TTC549 (cell line): ENCODE data around the gene HERC4.

ENCODE experiments used
- FAIRE-seq: peaks from 2 replicates; lab custom pipeline; 2012; peaks lifted over from hg19 to GRCh38; lab: Jason Lieb, UNC

Gene HERC4

GRCh38 chr10:68074775-68075549, at the start of gene HERC4:
Gene HERC4 (minus strand): TSS chr10:68075283. CDS start chr10:68073108, 2,175 bp downstream.
- FAIRE-seq: no peak

- no peak for FAIRE-seq
Measured at GRCh38 chr10:68124718-68125117, 49.6 kb upstream of the HERC4 start.

- FAIRE-seq: no peak
Measured at GRCh38 chr10:68121852-68122251, 46.8 kb upstream of the HERC4 start.

- no peak for FAIRE-seq
Measured at GRCh38 chr10:68121020-68121743, 46.1 kb upstream of the HERC4 start.

- no peak for FAIRE-seq
Measured at GRCh38 chr10:68118657-68119056, 43.6 kb upstream of the HERC4 start.

GRCh38 chr10:68112837-68113236, 37.8 kb upstream of the HERC4 start:
- FAIRE-seq: no peak

- no peak for FAIRE-seq
Measured at GRCh38 chr10:68111584-68111983, 36.5 kb upstream of the HERC4 start.

- FAIRE-seq: no peak
Measured at GRCh38 chr10:68110027-68110426, 34.9 kb upstream of the HERC4 start.

GRCh38 chr10:68109331-68109730, 34.2 kb upstream of the HERC4 start, which contains the start of gene MYPN:
Gene MYPN (plus strand): TSS chr10:68109488. CDS start chr10:68121439, 11,951 bp downstream.
- FAIRE-seq: no peak

GRCh38 chr10:68108653-68109052, 33.6 kb upstream of the HERC4 start:
- FAIRE-seq: no peak

GRCh38 chr10:68108051-68108450, 33.0 kb upstream of the HERC4 start:
- no peak for FAIRE-seq

- FAIRE-seq: no peak
Measured at GRCh38 chr10:68107651-68108050, 32.6 kb upstream of the HERC4 start.

- FAIRE-seq: no peak
Measured at GRCh38 chr10:68106656-68107055, 31.6 kb upstream of the HERC4 start.

- no peak for FAIRE-seq
Measured at GRCh38 chr10:68105820-68106219, 30.7 kb upstream of the HERC4 start.

GRCh38 chr10:68103901-68104300, 28.8 kb upstream of the HERC4 start:
- no peak for FAIRE-seq

- FAIRE-seq: no peak
Measured at GRCh38 chr10:68103261-68103878, 28.3 kb upstream of the HERC4 start.

GRCh38 chr10:68101066-68101465, 26.0 kb upstream of the HERC4 start:
- no peak for FAIRE-seq

- no peak for FAIRE-seq
Measured at GRCh38 chr10:68099736-68100135, 24.7 kb upstream of the HERC4 start.

- no peak for FAIRE-seq
Measured at GRCh38 chr10:68096913-68097516, 21.9 kb upstream of the HERC4 start.

- no peak for FAIRE-seq
Measured at GRCh38 chr10:68095153-68095552, 20.1 kb upstream of the HERC4 start.

GRCh38 chr10:68092512-68092911, 17.4 kb upstream of the HERC4 start:
- no peak for FAIRE-seq

GRCh38 chr10:68090586-68090985, 15.5 kb upstream of the HERC4 start:
- no peak for FAIRE-seq

GRCh38 chr10:68088740-68089139, 13.7 kb upstream of the HERC4 start:
- no peak for FAIRE-seq
